ENCODE measurements around the gene B4GALNT3. TPM values are rescaled to one million over a fixed set of nuclear protein-coding genes. Genes with fewer than 3 reads are reported as not detected.

The B4GALNT3 gene
- total and polyA plus RNA-seq, 2 experiments from 2014 or later, result 0.11 TPM; not detected in 1

DNA sequence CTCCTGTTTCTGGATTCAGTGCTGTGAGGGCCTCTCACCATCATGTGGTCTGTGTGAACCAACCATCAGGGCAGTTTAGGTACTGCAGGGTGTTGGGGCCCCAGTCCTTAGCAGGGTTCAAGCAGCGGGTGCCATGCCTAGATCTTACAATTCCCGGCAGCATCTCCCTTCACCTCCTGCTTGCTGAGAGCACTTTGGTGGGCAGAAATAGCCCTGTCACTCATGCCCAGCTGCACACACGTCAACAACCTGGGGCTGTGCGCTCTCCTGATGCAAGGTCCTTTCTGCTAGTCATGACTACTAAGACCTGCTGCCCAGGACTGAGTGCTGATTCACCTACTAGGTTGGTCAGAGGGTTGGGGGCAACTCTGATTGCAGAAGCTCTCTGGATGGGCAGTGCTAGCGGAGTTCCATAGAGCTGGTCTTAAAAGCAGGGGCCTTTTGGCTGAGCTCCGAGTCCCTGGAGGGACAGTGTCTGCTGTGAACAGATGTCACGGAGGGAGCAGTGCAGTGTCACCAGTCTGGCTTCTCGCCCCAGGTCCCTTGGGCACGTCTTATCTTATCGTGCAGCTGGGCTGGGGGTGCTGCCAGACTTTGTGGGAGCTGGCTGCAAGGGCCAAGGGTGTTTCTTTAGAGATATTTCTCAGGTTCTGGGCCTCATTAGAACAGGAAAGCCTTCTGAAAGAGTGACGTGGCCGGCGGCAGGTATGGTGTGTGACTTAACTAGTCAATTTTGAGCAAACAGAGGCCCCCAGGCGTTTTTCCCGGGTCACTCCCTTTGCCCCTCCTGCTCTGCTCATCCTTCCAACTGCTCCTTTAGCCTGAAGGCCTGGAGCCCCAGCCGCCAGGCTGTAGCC, 131.7 kb downstream of the B4GALNT3 start:
- no peak for DNase-seq
- no peak overlapping the region for H2AFZ ChIP-seq
- H3K4me1 ChIP-seq (ENCODE audit: insufficient read depth), result no peaks in the 10 kb centered on the region
- H3F3A ChIP-seq (ENCODE audit: insufficient read depth), result no peaks in the 10 kb centered on the region
- TF ChIP-seq EZH2phosphoT487 (IDR thresholded peaks at IDR 0.05; ENCODE audit: insufficient read depth, low read depth) (no peak), EZH2 (IDR thresholded peaks at IDR 0.05; ENCODE audit: insufficient read depth, poor library complexity, severe bottlenecking) (no peak)
- H3K79me2 ChIP-seq (ENCODE audit: insufficient read depth), result no peaks in the 10 kb centered on the region
- no peaks in the 10 kb centered on the region for H4K20me1 ChIP-seq (ENCODE audit: insufficient read depth)
- WGBS, 2 experiments (ENCODE audit: low coverage in 1 of 2, low lambda C conversion rate in 2 of 2, missing lambda C conversion rate in 2 of 2), result 69 to 70% methylated on average over 16 of the region's 16 CpGs
- no peaks in the 10 kb centered on the region for H3K9me3 ChIP-seq (ENCODE audit: low read depth)
- H3K4me3 ChIP-seq, result no peak overlapping the region
- no peak overlapping the region for H3K27ac ChIP-seq
- no peak overlapping the region for H3K9ac ChIP-seq
- H3K36me3 ChIP-seq (ENCODE audit: low read depth), result no peaks in the 10 kb centered on the region
- no peaks in the 10 kb centered on the region for H3K9me2 ChIP-seq (ENCODE audit: insufficient read depth)
- in situ Hi-C loops (cut with MboI), result no loop called here
- H3K4me2 ChIP-seq (ENCODE audit: unreplicated experiment), result no peak overlapping the region
- no peaks in the 10 kb centered on the region for H3K27me3 ChIP-seq (replicated peaks; ENCODE audit: insufficient read depth)

GRCh38 chr12:592024-592505, 132.3 kb downstream of the B4GALNT3 start:
- Histone ChIP-seq H3K9me2 (ENCODE audit: insufficient read depth) (no peaks in the 10 kb centered on the region), H4K20me1 (ENCODE audit: insufficient read depth) (no peaks in the 10 kb centered on the region), H3K9ac (no peak overlapping the region), H3K27ac (no peak overlapping the region), H3K4me1 (ENCODE audit: insufficient read depth) (no peaks in the 10 kb centered on the region), H3F3A (ENCODE audit: insufficient read depth) (no peaks in the 10 kb centered on the region), H3K4me2 (ENCODE audit: unreplicated experiment) (no peak overlapping the region), H3K27me3 (replicated peaks; ENCODE audit: insufficient read depth) (no peaks in the 10 kb centered on the region), H3K9me3 (ENCODE audit: low read depth) (no peaks in the 10 kb centered on the region), H2AFZ (no peak overlapping the region), H3K79me2 (ENCODE audit: insufficient read depth) (no peaks in the 10 kb centered on the region), H3K4me3 (no peak overlapping the region), H3K36me3 (ENCODE audit: low read depth) (no peaks in the 10 kb centered on the region)
- 81 to 84% methylated on average over 11 of the region's 11 CpGs for WGBS, 2 experiments (ENCODE audit: low coverage in 1 of 2, low lambda C conversion rate in 2 of 2, missing lambda C conversion rate in 2 of 2)
- in situ Hi-C loops (cut with MboI), result no loop called here
- DNase-seq, result no peak
- TF ChIP-seq EZH2 (IDR thresholded peaks at IDR 0.05; ENCODE audit: insufficient read depth, poor library complexity, severe bottlenecking) (no peak), EZH2phosphoT487 (IDR thresholded peaks at IDR 0.05; ENCODE audit: insufficient read depth, low read depth) (no peak)

DNA sequence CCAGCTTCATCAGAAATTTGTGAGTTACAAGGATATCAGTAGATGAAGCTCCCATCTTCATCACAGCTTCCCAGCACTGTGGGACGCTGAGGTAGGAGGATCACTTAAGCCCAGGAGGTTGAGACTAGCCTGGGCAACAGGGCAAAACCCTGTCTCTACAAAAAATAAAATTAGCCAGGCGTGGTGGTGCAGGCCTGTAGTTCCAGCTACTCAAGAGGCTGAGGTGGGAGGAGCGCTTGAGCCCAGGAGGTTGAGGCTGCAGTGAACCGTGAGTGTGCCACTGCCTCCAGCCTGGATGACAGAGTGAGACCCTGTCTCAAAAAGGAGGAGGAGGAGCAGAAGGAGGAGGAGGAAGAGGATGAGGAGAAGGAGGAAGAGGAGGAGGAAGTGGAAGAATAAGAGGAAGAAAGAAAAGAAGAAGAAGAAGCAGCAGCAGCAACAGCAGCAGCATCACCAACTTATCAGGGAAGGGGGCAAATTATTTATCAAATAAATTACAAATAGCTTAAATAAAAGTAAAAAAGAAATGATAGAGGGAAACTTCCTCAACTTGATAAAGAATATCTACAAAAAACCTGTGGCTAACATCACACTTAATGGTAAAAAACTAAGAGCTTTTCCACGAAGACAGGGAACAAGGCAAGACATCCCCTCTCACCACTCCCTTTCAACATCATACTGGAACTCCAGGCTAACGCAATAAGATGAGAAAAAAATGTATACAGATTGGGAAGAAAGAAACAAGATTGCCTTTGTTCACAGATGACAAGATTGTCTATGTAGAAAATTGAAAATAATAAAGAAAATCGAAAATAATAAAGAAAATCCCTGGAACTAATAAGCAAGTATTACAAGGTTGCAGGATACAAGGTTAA, 133.9 kb downstream of the B4GALNT3 start:
- no peak overlapping the region for H3K4me3 ChIP-seq
- TF ChIP-seq EZH2phosphoT487 (IDR thresholded peaks at IDR 0.05; ENCODE audit: insufficient read depth, low read depth) (no peak), EZH2 (IDR thresholded peaks at IDR 0.05; ENCODE audit: insufficient read depth, poor library complexity, severe bottlenecking) (no peak)
- no peaks in the 10 kb centered on the region for H3K79me2 ChIP-seq (ENCODE audit: insufficient read depth)
- no peaks in the 10 kb centered on the region for H3F3A ChIP-seq (ENCODE audit: insufficient read depth)
- H3K4me2 ChIP-seq (ENCODE audit: unreplicated experiment), result no peak overlapping the region
- H3K9me2 ChIP-seq (ENCODE audit: insufficient read depth), result no peaks in the 10 kb centered on the region
- H3K36me3 ChIP-seq (ENCODE audit: low read depth), result no peaks in the 10 kb centered on the region
- no peaks in the 10 kb centered on the region for H3K27me3 ChIP-seq (replicated peaks; ENCODE audit: insufficient read depth)
- H3K4me1 ChIP-seq (ENCODE audit: insufficient read depth), result no peaks in the 10 kb centered on the region
- H3K27ac ChIP-seq, result no peak overlapping the region
- WGBS, 2 experiments (ENCODE audit: low coverage in 1 of 2, low lambda C conversion rate in 2 of 2, missing lambda C conversion rate in 2 of 2), result 66 to 73% methylated on average over 7 of the region's 7 CpGs
- in situ Hi-C loops (cut with MboI), result no loop called here
- no peaks in the 10 kb centered on the region for H3K9me3 ChIP-seq (ENCODE audit: low read depth)
- H3K9ac ChIP-seq, result no peak overlapping the region
- H2AFZ ChIP-seq, result no peak overlapping the region
- no peaks in the 10 kb centered on the region for H4K20me1 ChIP-seq (ENCODE audit: insufficient read depth)
- no peak for DNase-seq

DNA sequence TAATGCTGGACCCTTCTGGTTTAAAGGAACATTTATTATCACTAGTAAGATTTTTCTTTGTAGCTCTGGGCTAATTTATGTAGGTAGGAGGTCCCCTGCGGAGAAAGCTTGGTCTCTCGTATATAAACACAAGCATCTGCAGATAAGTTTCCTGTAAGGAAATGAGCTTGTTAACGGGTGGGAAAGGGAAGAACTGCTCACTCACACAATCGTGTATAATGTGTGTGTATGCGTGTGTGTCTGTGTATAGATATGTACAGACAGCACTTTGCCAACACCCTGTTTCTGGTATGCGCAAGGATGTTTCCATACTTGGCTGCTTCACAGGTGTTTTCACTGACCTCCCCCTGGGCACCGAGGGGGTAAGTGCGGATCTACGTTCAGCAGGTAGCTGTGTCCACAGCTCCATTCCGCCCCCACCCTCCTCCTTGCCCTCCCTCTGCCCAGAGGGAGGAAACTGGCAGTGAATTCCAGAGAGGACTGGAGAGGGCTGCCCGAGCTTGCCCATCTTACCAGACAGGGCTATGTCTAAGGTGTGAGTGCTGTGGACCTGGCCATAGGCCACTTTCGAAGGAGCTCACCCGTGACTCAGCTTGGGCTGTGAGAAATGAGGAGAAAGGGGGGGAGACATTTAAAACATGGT, 138.3 kb downstream of the B4GALNT3 start:
- no peak for DNase-seq
- no peak overlapping the region for H3K27ac ChIP-seq
- no peak overlapping the region for H3K4me2 ChIP-seq (ENCODE audit: unreplicated experiment)
- H2AFZ ChIP-seq, result no peak overlapping the region
- H3K4me3 ChIP-seq, result no peak overlapping the region
- no peaks in the 10 kb centered on the region for H3F3A ChIP-seq (ENCODE audit: insufficient read depth)
- no peaks in the 10 kb centered on the region for H3K36me3 ChIP-seq (ENCODE audit: low read depth)
- H3K79me2 ChIP-seq (ENCODE audit: insufficient read depth), result no peaks in the 10 kb centered on the region
- 78 to 82% methylated on average over 13 of the region's 13 CpGs for WGBS, 2 experiments (ENCODE audit: low coverage in 1 of 2, low lambda C conversion rate in 2 of 2, missing lambda C conversion rate in 2 of 2)
- H3K9me2 ChIP-seq (ENCODE audit: insufficient read depth), result no peaks in the 10 kb centered on the region
- no peaks in the 10 kb centered on the region for H3K4me1 ChIP-seq (ENCODE audit: insufficient read depth)
- no peaks in the 10 kb centered on the region for H3K9me3 ChIP-seq (ENCODE audit: low read depth)
- H3K27me3 ChIP-seq (replicated peaks; ENCODE audit: insufficient read depth), result no peaks in the 10 kb centered on the region
- in situ Hi-C loops (cut with MboI), result no loop called here
- no peak overlapping the region for H3K9ac ChIP-seq
- H4K20me1 ChIP-seq (ENCODE audit: insufficient read depth), result no peaks in the 10 kb centered on the region
- TF ChIP-seq EZH2 (IDR thresholded peaks at IDR 0.05; ENCODE audit: insufficient read depth, poor library complexity, severe bottlenecking) (no peak), EZH2phosphoT487 (IDR thresholded peaks at IDR 0.05; ENCODE audit: insufficient read depth, low read depth) (no peak)
